Measurements from ENCODE around the gene CBX6.
A peak's percentile ranks its signal among the peaks of the same experiment; 100 is the strongest.
"Not testable (repeated sequence)": the region's sequence is repeated elsewhere in the genome, so short reads cannot be mapped to it uniquely, and the experiment has no call there.

Gene CBX6

DNA sequence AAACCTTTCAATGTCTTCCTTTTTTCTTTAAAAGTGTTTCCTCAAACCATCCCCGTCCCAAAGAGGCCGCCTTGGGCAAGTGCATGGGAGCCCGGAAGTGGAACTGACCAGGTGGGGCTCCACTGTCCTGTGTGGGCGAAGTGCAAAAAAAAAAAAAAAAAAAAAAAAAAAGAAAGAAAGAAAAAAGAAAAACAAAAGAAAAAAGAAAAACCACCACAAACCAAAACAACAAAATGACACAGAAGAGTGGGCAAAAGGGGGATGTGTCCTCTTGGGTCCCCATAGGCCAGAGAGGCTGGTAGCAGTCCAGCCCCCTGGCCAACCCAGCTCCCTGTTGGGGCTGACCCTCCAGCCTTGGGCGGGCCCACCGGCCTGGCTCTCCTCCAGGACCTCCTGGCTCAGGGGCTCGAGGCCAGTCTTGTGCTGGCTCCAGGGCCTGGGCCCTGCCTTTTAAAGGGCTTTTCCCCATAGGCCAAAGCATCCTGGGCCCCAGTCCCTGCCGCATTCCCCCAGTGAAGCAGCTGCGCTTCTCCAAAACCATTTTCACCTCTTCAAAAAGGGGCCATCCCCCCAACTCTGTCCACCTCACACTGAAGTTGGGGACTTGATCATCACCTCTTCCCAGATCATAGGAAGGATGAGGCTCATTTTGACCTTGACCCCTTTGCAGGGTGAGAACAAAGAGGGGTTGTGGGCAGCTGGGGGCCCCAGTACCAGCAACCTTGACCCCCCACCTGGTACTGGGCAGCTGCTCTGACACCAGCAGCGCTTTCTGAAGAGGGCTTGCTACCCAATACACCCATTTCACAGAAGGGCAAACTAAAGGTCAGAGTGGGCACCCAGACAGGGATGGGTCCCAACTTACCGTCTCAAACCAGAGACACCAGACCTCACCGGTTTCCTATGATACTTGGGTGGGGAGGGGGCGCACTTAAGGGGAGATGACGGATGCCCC lies 9.4 kb downstream of the CBX6 start:
- ATAC-seq (replicated peaks; ENCODE audit: extremely low read depth, poor library complexity, severe bottlenecking) (no peak), DNase-seq (ENCODE audit: low spot score in 2 of 2) (no peak)
- Mint-ChIP-seq H3K27ac (ENCODE audit: low read depth) (peak overlapping the region; percentile 44), H3K36me3 (ENCODE audit: insufficient read depth) (peaks cover 12% of the 10 kb centered on the region), H3K27me3 (no peaks in the 10 kb centered on the region), H3K4me1 (peaks cover 25% of the 10 kb centered on the region), H3K4me3 (no peak overlapping the region), H3K9me3 (no peaks in the 10 kb centered on the region)

DNA sequence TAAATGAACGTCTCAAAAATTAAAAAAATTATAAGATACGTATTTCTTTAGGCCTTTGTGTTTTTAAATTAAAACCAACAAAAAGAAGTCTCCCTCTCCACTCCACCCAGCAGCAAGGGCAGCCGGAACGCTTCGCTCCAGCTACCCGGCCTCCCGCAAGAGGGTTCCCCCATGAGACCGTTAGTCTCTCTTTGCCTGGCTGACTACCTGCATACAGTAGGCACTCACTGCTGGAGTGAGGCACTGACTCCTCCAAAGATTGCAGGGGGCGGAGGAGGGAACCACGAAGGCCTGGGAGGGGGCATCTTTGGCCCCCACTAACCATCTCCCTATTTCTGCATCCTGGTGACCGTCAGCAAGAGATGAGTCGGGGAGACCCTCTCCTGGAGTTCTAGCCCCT lies 10.1 kb downstream of the CBX6 start:
- H3K27ac Mint-ChIP-seq (ENCODE audit: low read depth): no peak overlapping the region
- H3K36me3 Mint-ChIP-seq (ENCODE audit: insufficient read depth): peaks cover 12% of the 10 kb centered on the region
- H3K27me3 Mint-ChIP-seq: no peaks in the 10 kb centered on the region
- DNase-seq (ENCODE audit: low spot score in 2 of 2) (no peak), ATAC-seq (replicated peaks; ENCODE audit: extremely low read depth, poor library complexity, severe bottlenecking) (no peak)
- no peaks in the 10 kb centered on the region for H3K9me3 Mint-ChIP-seq
- no peak overlapping the region for H3K4me3 Mint-ChIP-seq
- peaks cover 24% of the 10 kb centered on the region for H3K4me1 Mint-ChIP-seq

DNA sequence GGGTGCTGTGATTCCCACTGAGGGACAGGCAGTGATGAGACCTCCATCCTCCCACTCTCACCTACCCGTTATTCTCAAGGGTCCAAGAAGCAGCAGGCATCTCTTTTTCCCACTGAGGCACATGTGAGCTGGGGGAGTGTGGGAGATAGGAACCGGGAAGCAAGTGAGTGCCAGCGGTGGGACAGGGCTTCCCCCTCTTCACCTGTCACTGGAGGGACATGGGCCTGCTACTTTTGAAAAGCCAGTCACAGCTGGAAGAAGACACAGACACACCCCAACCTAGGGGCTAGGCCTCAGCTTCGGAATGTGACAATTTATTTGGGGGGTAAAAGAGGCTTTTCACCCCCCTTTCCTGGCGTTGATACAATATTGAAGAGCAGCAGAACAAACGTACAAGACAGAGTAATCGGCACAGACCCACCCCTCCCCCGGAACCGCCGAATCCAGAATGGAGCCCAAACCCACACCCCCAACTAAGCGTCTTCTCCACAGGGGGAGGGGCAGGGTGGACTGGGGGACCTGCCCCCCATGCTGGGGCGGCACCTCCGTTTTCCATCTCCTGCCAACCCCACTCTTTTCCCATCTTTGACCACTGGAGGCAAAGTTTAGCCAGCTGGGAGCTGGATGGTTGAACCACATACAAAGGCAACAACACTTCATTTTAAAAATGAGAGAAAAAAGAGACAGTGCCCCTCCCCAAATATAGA lies 10.7 kb downstream of the CBX6 start:
- no peaks in the 10 kb centered on the region for H3K27me3 Mint-ChIP-seq
- no peaks in the 10 kb centered on the region for H3K9me3 Mint-ChIP-seq
- no peak overlapping the region for H3K4me3 Mint-ChIP-seq
- peaks cover 11% of the 10 kb centered on the region for H3K36me3 Mint-ChIP-seq (ENCODE audit: insufficient read depth)
- no peak overlapping the region for H3K27ac Mint-ChIP-seq (ENCODE audit: low read depth)
- DNase-seq (ENCODE audit: low spot score in 2 of 2): no peak
- H3K4me1 Mint-ChIP-seq: peaks cover 24% of the 10 kb centered on the region
- no peak for ATAC-seq (replicated peaks; ENCODE audit: extremely low read depth, poor library complexity, severe bottlenecking)

DNA sequence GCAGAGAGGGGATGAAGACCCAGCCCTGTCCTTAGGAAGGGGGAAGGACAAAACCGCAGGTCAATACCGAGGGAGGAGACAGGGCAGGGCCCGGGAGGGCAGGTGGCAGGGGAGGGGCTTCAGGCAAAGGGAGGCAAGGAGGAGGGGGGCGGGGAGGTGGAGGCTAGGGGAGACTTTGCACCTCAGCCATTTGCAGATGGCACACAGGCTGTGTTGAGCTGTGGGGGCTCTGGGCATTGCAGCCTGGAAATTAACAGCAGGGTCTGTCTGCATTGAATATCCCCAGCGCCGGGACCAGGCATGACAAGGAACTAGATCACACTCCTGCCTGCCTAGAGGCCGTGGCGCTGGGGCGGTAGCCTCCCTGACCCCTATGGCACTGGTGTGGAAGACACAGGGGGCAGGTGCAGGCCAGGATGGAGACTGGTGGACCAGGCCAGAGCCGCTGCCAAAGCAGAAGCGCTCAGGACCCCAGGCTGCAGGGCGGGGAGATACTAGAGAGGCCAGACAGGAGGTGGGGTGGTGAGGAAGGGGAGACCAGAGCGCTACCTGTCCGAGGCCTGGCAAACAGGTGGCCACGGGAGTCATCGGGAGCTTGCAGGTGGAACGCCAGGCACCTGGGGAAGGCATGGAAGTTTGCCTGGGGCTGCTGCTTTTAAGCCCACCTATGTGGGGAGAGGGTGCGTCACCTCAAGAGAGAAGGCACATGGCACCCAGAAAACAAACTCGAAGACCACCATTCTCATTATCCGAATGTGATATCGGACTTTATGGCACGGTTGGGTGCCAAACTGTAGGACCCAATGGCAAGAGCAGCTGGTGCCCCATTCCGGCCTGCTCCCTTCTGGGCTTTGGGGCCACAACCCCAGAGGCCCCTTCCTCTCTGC lies 11.5 kb downstream of the CBX6 start:
- peaks cover 21% of the 10 kb centered on the region for H3K4me1 Mint-ChIP-seq
- no peak for DNase-seq (ENCODE audit: low spot score in 2 of 2)
- peaks cover 8% of the 10 kb centered on the region for H3K36me3 Mint-ChIP-seq (ENCODE audit: insufficient read depth)
- H3K9me3 Mint-ChIP-seq: no peaks in the 10 kb centered on the region
- H3K27ac Mint-ChIP-seq (ENCODE audit: low read depth): no peak overlapping the region
- no peak for ATAC-seq (replicated peaks; ENCODE audit: extremely low read depth, poor library complexity, severe bottlenecking)
- no peak overlapping the region for H3K4me3 Mint-ChIP-seq
- H3K27me3 Mint-ChIP-seq: no peaks in the 10 kb centered on the region

DNA sequence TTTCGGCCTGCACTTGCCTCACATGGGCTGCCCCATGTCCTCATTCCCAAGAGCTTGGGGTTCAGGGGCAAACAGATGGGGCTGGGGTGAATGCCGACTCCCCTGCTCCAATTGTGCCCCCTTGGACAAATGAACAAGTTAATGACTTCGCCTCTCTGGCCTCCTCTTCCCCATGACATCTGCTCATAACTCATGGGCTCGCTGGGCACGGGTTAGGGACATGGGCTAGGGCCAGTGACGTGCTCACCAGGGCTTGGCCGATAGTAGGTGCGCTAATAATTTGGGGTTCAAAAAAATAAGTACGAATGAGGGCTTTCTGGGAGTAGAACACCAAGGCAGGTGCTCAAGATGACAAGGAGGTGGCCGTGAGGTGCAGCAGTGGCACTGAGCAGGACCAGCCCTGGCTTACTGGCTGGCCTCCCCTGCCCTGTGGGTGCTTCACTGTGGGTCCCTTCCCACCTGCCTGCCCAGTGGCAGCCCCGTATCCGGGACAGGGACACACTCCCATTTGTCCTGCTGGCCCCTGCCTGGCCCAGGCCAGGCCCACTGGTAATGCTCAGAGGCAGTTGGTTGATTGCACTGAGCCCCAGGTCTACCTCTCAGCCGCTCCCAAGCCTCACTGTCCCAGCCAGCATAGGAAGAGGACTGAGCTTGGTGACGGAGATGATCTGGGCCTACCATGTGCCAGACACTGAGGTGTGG lies 12.3 kb downstream of the CBX6 start:
- ATAC-seq (replicated peaks; ENCODE audit: extremely low read depth, poor library complexity, severe bottlenecking) (no peak), DNase-seq (ENCODE audit: low spot score in 2 of 2) (no peak)
- Mint-ChIP-seq H3K36me3 (ENCODE audit: insufficient read depth) (peaks cover 4% of the 10 kb centered on the region), H3K9me3 (no peaks in the 10 kb centered on the region), H3K4me3 (no peak overlapping the region), H3K27ac (ENCODE audit: low read depth) (no peak overlapping the region), H3K27me3 (no peaks in the 10 kb centered on the region), H3K4me1 (peaks cover 19% of the 10 kb centered on the region)

DNA sequence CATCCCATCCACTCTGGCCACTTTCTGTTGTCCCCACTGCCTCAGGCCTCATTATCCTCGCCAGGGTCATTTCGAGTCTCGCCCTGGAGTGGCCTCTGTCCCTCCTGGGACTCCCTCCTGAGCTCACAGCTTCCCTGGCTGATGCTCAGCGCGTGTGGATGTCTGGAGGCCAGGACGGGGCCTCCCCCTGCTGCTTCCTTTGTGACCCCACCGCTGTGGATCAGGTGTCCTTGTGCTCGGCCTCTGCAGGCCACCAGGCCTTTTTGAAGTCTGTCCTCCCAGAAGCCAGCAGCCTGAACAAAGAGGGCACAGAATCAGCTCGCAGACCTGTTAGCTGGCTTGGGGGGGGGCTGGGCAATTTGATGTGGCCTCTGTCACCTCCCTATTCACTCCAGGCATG lies 13.5 kb downstream of the CBX6 start:
- Mint-ChIP-seq H3K27me3 (no peaks in the 10 kb centered on the region), H3K9me3 (no peaks in the 10 kb centered on the region), H3K4me3 (no peak overlapping the region), H3K36me3 (ENCODE audit: insufficient read depth) (peaks cover 2% of the 10 kb centered on the region), H3K27ac (ENCODE audit: low read depth) (no peak overlapping the region), H3K4me1 (peaks cover 19% of the 10 kb centered on the region)
- DNase-seq (ENCODE audit: low spot score in 2 of 2) (no peak), ATAC-seq (replicated peaks; ENCODE audit: extremely low read depth, poor library complexity, severe bottlenecking) (no peak)

DNA sequence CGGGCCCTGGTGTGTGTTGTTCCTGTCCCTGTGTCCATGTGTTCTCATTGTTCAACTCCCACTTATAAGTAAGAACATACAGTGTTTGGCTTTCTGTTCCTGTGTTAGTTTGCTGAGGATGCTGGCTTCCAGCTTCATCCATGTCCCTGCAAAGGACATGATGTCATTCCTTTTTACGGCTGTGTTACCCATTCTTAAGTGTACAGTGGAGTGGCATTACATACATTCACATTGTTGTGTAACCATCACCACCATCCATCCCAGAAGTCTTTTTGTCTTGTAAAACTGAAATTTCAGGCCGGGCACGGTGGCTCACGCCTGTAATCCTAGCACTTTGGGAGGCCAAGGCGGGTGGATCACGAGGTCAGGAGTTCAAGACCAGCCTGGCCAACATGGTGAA lies 17.5 kb downstream of the CBX6 start:
- not testable (repeated sequence) for H3K9me3 Mint-ChIP-seq; H3K4me1 Mint-ChIP-seq; H3K36me3 Mint-ChIP-seq (ENCODE audit: insufficient read depth); DNase-seq (ENCODE audit: low spot score in 2 of 2); H3K27me3 Mint-ChIP-seq; ATAC-seq (replicated peaks; ENCODE audit: extremely low read depth, poor library complexity, severe bottlenecking); H3K4me3 Mint-ChIP-seq; H3K27ac Mint-ChIP-seq (ENCODE audit: low read depth)

DNA sequence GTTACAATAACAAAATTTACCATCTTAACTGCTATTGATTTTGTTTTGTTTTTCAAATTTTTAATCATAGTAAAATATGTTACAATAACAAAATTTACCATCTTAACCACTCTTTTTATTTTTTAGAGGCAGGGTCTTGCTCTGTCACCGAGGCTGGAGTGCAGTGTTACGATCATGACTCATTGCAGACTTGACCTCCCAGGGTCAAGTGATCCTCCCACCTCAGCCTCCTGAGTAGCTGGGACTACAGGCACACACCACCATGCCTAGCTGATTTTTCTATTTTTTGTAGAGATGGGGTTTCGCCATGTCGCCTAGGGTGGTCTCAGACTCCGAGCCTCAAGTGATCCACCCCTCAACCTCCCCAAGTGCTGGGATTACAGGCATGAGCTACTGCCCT lies 18.1 kb downstream of the CBX6 start:
- H3K27me3 Mint-ChIP-seq; ATAC-seq (replicated peaks; ENCODE audit: extremely low read depth, poor library complexity, severe bottlenecking); H3K4me3 Mint-ChIP-seq; DNase-seq (ENCODE audit: low spot score in 2 of 2); H3K27ac Mint-ChIP-seq (ENCODE audit: low read depth); H3K9me3 Mint-ChIP-seq; H3K4me1 Mint-ChIP-seq; H3K36me3 Mint-ChIP-seq (ENCODE audit: insufficient read depth): not testable (repeated sequence)

DNA sequence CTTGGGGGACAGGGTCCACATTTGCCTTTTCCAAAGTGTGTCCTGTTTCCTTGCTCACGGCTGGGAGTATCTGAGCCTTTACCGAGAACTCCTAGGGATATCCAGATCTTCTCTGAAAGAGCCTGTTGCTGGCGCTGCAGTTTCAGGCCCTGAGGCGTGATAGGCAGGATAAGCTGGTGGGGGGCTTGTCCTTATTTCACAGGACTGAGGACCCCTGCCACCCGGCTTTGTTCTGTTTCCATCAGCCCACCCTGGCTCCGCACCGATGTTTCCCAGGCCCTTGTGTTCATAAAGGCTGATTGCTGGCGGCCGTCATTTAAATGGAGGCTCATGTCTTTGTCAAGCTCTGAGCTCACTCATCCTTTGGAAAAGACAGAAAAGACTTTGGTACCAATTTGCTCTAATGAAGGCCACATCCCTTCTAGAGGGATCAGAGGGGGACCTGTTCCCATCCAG lies 18.8 kb downstream of the CBX6 start:
- ATAC-seq (replicated peaks; ENCODE audit: extremely low read depth, poor library complexity, severe bottlenecking): no peak
- no peaks in the 10 kb centered on the region for H3K36me3 Mint-ChIP-seq (ENCODE audit: insufficient read depth)
- no peak for DNase-seq (ENCODE audit: low spot score in 2 of 2)
- no peak overlapping the region for H3K4me3 Mint-ChIP-seq
- no peaks in the 10 kb centered on the region for H3K4me1 Mint-ChIP-seq
- no peak overlapping the region for H3K27ac Mint-ChIP-seq (ENCODE audit: low read depth)
- no peaks in the 10 kb centered on the region for H3K27me3 Mint-ChIP-seq
- no peaks in the 10 kb centered on the region for H3K9me3 Mint-ChIP-seq

DNA sequence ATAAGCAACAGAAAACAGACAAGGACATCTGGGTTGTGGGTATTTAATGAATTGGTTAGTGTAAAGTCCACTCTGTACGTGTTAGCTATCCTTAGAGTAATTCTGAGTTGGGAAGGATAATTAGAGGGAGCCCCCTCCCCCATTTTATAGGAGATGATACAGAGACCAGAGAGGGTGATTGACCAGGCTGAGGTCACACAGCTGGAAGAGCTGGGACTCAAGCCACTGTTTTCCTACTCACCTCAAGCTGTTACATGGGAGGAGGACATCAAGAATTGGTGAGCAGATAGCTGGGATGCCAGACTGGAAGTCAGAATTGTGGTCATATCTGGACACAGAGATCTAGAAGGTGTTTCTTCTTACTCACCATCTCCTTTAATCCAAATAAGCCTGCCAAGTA lies 19.5 kb downstream of the CBX6 start:
- no peak overlapping the region for H3K4me3 Mint-ChIP-seq
- no peaks in the 10 kb centered on the region for H3K36me3 Mint-ChIP-seq (ENCODE audit: insufficient read depth)
- no peaks in the 10 kb centered on the region for H3K4me1 Mint-ChIP-seq
- no peak for DNase-seq (ENCODE audit: low spot score in 2 of 2)
- ATAC-seq (replicated peaks; ENCODE audit: extremely low read depth, poor library complexity, severe bottlenecking): no peak
- H3K9me3 Mint-ChIP-seq: no peaks in the 10 kb centered on the region
- no peak overlapping the region for H3K27ac Mint-ChIP-seq (ENCODE audit: low read depth)
- H3K27me3 Mint-ChIP-seq: no peaks in the 10 kb centered on the region

DNA sequence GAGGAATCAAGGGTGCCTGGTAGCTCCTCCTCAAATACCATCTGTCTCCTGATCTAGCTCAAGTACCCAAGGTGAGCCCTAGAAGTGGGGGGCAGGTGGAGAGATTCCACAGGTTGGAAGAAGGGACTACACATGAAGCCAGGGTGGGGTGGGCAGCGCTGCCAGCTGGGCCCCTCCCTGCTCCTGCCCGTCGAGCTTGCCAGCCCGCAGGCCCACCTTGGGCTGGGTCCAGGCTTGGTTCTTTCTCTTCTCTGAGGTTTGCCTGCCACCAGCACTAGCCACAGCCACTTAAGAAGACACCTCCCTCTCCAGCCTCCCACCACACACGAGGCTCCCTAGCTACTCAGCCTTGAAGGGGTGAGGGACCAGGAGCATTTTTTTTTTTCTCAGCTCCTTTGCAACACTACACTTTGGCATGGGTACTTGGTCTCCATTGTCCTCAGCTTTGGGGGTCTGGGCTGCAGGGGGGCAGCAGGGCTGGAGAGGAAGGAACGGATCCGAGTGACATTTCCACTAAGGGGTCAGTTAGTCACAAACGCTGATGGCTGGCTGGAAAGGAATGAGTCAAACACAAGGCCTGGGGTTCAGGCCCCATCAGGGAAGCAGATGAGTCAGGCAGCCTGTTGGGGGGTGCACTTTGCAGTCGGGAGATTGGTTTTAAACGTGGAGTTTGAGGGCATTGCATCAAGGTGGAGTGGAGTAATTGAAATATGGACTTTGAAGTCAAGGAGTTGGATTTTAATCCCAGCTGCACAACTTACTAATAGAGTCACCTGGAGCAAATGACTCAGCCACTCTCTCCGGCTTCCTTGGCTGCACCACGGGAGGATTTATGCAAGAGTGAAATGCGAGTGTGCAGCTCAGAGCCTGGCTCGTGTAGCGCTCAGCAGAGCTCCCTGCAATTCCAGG lies 20.8 kb downstream of the CBX6 start:
- no peak for DNase-seq (ENCODE audit: low spot score in 2 of 2)
- no peaks in the 10 kb centered on the region for H3K27me3 Mint-ChIP-seq
- ATAC-seq (replicated peaks; ENCODE audit: extremely low read depth, poor library complexity, severe bottlenecking): no peak

More for the DNA sequence above, 20.8 kb downstream of the CBX6 start:
- no peaks in the 10 kb centered on the region for H3K36me3 Mint-ChIP-seq (ENCODE audit: insufficient read depth)
- H3K4me3 Mint-ChIP-seq: no peak overlapping the region
- H3K27ac Mint-ChIP-seq (ENCODE audit: low read depth): no peak overlapping the region
- H3K9me3 Mint-ChIP-seq: no peaks in the 10 kb centered on the region
- no peaks in the 10 kb centered on the region for H3K4me1 Mint-ChIP-seq

All from central memory CD8-positive, alpha-beta T cell (primary cell).